Large intestine (tissue), 3 donors: Measurements from ENCODE around the gene YES1. TPM values are rescaled to one million over a fixed set of nuclear protein-coding genes. Genes with fewer than 3 reads are reported as not detected.
"Not testable (repeated sequence)": the region's sequence is repeated elsewhere in the genome, so short reads cannot be mapped to it uniquely, and the experiment has no call there.

Experiments
- DNase-seq, 2 donors: peaks; one replicate each; pipeline versions ENCODE4 v3.0.0 to v3.0.0-alpha.2; 2013
- H3K27ac ChIP-seq: one replicate; pipeline ENCODE4 v1.5.1; 2013; ENCODE audit warnings: low read length
- H3K27me3 ChIP-seq: 2 replicates; pipeline ENCODE4 v1.6.1; 2013; ENCODE audit warnings: low read length; ENCODE audit not compliant: control insufficient read depth, insufficient read depth
- H3K36me3 ChIP-seq: 2 replicates; pipeline ENCODE4 v1.6.1; 2013; ENCODE audit warnings: low read length; ENCODE audit not compliant: control insufficient read depth, insufficient read depth
- H3K4me1 ChIP-seq: one replicate; pipeline ENCODE4 v1.6.1; 2013; ENCODE audit warnings: low read length; ENCODE audit not compliant: control insufficient read depth, insufficient read depth
- H3K4me3 ChIP-seq: one replicate; pipeline ENCODE4 v1.5.1; 2013; ENCODE audit warnings: low read length
- H3K9me3 ChIP-seq: one replicate; pipeline ENCODE4 v1.6.1; 2013; ENCODE audit warnings: mild to moderate bottlenecking, low read depth, low read length, moderate library complexity; ENCODE audit not compliant: control insufficient read depth
- WGBS: methylation state at CpG from one replicate; pipeline ENCODE4 v1.1.5; 2013; ENCODE audit warnings: low lambda C conversion rate; ENCODE audit not compliant: insufficient coverage; 5-methylcytosine and 5-hydroxymethylcytosine counted together
- polyA plus RNA-seq: library from polyadenylated mRNA; unstranded; fragments of 120-200 nt; gene quantifications from one replicate; pipeline ENCODE4 v1.2.1, GENCODE V29; 2013

YES1 gene
- polyA plus RNA-seq, 1 donor, result 47.7 TPM

DNA sequence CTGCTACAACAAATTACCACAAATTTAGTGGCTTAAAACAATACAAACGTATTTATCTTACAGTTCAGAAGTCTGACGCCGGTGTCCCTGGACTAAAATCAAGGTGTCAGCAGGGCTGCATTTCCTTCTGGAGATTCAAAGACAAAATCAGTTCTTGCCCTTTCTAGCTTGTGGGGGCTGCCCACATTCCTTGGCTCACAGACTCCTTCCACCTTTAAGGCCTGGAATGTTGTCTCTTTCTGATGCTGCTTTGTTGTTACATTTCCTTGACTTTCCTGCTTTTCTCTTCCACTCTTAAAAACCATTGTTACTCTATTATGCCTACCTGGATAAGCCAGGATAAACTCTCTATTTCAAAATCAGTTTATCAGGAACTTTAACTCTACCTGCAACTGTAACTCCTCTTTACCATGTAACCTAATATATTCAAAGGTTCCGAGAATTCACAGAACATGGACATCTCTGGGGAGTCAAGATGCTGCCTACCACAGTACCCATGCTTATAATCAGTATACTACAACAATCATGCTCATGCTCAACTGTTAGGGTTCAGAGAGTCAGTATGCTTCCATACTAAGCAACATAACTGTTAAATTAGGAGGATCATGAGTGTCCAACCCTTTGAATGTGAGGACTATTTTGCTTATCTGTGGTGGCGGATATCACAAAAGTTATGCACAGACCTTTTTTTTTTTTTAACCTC is 27.4 kb downstream of the YES1 start:
- no peak overlapping the region for H3K4me3 ChIP-seq
- H3K27me3 ChIP-seq, result no peaks in the 10 kb centered on the region
- no peaks in the 10 kb centered on the region for H3K36me3 ChIP-seq
- H3K9me3 ChIP-seq, result no peaks in the 10 kb centered on the region
- DNase-seq, result no peak
- no peaks in the 10 kb centered on the region for H3K4me1 ChIP-seq
- no CpG with 5 or more reads among the region's 5 CpGs for WGBS
- no peak overlapping the region for H3K27ac ChIP-seq

DNA sequence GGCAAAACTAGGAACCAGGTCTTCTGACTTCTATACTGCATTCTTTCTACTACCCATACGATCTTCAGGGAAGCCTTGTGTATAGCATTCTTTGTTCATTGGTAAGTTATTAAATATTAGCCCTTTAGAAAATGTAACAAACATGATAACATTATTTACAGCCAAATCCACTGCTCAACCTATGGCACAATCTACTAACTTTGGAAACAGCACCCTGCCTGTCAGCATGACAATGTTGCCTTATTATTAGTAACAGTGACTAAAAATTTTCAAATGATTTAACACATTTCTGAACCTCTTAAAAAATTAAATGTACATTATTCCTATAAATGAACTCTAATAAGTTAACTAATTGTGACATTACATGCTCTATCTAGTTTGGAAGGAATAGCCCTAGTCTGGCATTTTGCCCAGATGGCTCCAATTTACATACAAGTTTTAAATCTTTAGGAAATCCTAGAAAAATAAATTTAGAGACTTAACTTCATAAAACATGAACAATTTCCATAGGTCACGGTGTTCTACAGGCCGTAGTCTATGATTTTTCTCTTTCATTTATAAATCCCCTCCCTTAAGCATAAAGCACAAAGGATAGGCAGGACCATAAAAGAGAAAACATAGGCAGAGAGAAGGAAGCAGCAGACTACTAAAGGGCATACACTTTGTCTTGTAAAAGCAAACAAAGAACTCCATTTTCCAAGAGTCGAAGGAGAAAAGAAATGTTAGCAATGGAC is 33.7 kb downstream of the YES1 start:
- 0% methylated on average over 1 of the region's 4 CpGs for WGBS
- peaks cover 5% of the 10 kb centered on the region for H3K4me1 ChIP-seq
- peak; percentile 5 to 53 for DNase-seq
- H3K27me3 ChIP-seq, result no peaks in the 10 kb centered on the region
- H3K36me3 ChIP-seq, result no peaks in the 10 kb centered on the region
- H3K9me3 ChIP-seq, result no peaks in the 10 kb centered on the region
- no peak overlapping the region for H3K27ac ChIP-seq
- no peak overlapping the region for H3K4me3 ChIP-seq

- Histone ChIP-seq H3K36me3 (no peaks in the 10 kb centered on the region), H3K27me3 (no peaks in the 10 kb centered on the region), H3K27ac (no peak overlapping the region), H3K4me3 (no peak overlapping the region), H3K4me1 (peaks cover 5% of the 10 kb centered on the region), H3K9me3 (no peaks in the 10 kb centered on the region)
- DNase-seq, result no peak
- 86% methylated on average over 1 of the region's 1 CpG for WGBS
Measured at GRCh38 chr18:777021-777420, 35.0 kb downstream of the YES1 start.

DNA sequence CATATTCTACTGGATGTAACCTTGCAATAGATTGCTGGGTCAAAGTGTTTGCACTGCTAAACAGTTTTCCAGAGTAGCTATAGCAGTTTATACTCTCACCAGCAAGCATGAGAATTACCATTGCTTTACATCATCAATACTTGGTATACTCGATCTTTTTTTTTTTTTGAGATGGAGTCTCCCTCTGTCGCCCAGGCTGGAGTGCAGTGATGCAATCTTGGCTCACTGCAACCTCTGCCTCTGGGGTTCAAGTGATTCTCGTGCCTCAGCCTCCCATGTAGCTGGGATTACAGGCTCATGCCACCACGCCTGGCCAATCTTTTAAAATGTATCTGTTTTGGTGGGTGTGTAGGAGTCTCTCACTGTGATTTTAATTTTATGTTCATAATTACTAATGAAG is 36.0 kb downstream of the YES1 start:
- not testable (repeated sequence) for H3K4me1 ChIP-seq, H3K9me3 ChIP-seq, H3K36me3 ChIP-seq, H3K27ac ChIP-seq, DNase-seq, H3K27me3 ChIP-seq, H3K4me3 ChIP-seq
- no CpG with 5 or more reads among the region's 4 CpGs for WGBS

- H3K27ac ChIP-seq, result no peak overlapping the region
- no peak for DNase-seq
- H3K4me1 ChIP-seq, result peaks cover 5% of the 10 kb centered on the region
- H3K36me3 ChIP-seq, result no peaks in the 10 kb centered on the region
- whole genome bisulfite sequencing, result no CpG with 5 or more reads among the region's 1 CpG
- no peak overlapping the region for H3K4me3 ChIP-seq
- H3K9me3 ChIP-seq, result no peaks in the 10 kb centered on the region
- no peaks in the 10 kb centered on the region for H3K27me3 ChIP-seq
Measured at GRCh38 chr18:774811-775210, 37.2 kb downstream of the YES1 start.

DNA sequence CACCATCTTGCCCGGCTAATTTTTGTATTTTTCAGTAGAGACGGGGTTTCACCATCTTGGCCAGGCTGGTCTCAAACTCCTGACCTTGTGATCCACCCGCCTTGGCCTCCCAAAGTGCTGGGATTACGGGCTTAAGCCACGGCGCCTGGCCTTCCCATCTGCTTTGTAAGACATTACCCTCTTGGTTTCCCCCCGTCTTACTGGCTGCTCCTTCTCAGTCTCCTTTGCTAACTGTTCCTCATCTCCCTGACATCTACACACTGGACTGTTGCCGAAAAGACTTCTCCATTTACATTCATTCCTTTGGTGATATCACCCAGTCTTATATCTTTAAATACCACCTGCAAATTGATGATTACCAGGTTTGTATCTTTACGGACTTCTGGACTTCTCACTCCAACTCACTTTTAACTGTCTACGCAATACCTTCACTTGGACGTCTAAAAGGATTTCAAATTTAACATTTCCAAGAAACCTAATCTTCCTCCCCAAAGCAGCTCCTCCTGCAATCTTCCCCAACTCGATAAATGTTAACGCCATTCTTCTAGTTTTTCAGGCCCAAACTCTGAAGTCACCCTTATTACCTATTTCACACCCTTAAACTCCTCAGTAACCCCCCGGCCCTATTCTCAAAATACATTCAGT is 37.9 kb downstream of the YES1 start:
- DNase-seq, result no peak
- WGBS, result 94% methylated on average over 5 of the region's 14 CpGs
- Histone ChIP-seq H3K27ac (no peak overlapping the region), H3K36me3 (no peaks in the 10 kb centered on the region), H3K9me3 (no peaks in the 10 kb centered on the region), H3K4me1 (peaks cover 4% of the 10 kb centered on the region), H3K4me3 (no peak overlapping the region), H3K27me3 (no peaks in the 10 kb centered on the region)

DNA sequence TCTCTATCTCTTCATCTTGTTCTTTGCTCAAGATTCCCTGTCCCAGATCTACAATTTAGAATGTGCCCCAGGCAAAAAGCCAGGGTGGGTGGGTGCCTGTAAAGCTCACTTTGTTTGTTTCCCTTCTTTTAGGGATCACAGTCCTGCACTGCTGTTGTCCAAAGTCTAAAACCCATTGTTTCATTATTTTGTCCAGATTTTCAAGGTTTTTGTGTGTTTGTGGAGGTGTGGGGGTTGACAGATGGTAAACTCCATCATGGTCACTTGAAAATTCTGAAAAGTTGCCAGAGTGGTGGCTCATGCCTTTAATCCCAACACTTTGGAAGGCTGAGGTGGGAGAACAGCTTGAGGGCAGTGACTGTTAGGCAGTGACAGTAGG is 41.5 kb downstream of the YES1 start:
- no peak for DNase-seq
- Histone ChIP-seq H3K4me3 (no peak overlapping the region), H3K27me3 (no peaks in the 10 kb centered on the region), H3K4me1 (no peaks in the 10 kb centered on the region), H3K36me3 (no peaks in the 10 kb centered on the region), H3K27ac (no peak overlapping the region), H3K9me3 (no peaks in the 10 kb centered on the region)

- Histone ChIP-seq H3K27ac (no peak overlapping the region), H3K4me3 (no peak overlapping the region), H3K4me1 (no peaks in the 10 kb centered on the region), H3K27me3 (no peaks in the 10 kb centered on the region), H3K36me3 (no peaks in the 10 kb centered on the region), H3K9me3 (no peaks in the 10 kb centered on the region)
- no peak for DNase-seq
- no CpG with 5 or more reads among the region's 1 CpG for WGBS
Measured at GRCh38 chr18:767961-768360, 44.1 kb downstream of the YES1 start.

DNA sequence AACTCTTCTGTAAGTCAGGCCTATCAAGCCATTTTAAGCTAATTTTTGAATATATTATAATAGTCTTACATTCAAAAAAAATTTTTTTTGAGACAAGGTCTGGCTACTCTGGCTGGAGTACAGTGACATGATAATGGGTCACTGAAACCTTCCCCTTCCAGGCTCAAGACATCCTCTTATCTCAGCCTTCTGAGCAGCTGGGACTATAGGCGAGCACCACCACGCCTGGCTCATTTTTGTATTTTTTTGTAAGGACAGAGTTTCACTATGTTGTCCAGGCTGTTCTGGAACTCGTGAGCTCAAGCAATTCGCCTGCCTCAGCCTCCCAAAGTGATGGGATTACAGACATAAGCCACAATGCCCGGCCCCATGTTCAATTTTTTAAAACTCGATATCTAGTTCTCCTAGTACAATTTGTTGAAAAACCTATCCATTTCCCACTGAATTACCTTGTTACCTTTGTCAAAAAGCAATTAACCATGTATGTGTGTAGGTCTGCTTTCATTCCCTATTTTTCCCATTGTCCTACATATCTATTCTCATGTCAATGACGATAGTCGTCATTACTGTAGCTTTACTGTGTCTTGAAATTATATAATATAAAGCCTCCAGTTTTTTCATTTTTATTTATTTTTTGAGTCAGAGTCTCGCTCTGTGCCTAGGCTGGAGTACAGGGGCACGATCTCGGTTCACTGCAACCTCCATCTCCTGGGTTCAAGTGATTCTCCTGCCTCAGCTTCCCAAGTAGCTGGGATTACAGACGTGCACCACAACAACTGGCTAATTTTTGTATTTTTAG is 44.8 kb downstream of the YES1 start:
- 100% methylated on average over 2 of the region's 12 CpGs for WGBS
- DNase-seq, result no peak
- Histone ChIP-seq H3K27me3 (no peaks in the 10 kb centered on the region), H3K9me3 (no peaks in the 10 kb centered on the region), H3K36me3 (no peaks in the 10 kb centered on the region), H3K4me3 (no peak overlapping the region), H3K4me1 (no peaks in the 10 kb centered on the region), H3K27ac (no peak overlapping the region)

DNA sequence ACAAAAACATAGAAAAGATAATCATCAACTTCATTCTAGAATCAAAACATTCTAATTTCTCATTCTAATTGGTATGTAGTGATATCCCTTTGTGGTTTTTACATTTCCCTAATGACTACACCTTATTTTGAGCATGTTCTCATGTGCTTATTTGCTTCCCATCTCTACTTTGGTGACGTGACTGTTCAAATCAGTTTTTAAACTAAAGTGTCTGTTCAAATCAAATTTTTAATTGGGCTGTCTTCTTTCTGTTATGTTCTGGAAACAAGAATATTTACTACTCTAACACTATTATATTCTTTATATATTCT is 45.5 kb downstream of the YES1 start:
- no peaks in the 10 kb centered on the region for H3K9me3 ChIP-seq
- no peak for DNase-seq
- no peak overlapping the region for H3K27ac ChIP-seq
- no peak overlapping the region for H3K4me3 ChIP-seq
- WGBS, result no CpG with 5 or more reads among the region's 1 CpG
- H3K36me3 ChIP-seq, result no peaks in the 10 kb centered on the region
- H3K27me3 ChIP-seq, result no peaks in the 10 kb centered on the region
- no peaks in the 10 kb centered on the region for H3K4me1 ChIP-seq
